ENCODE measurements around the gene MGST2. TPM values are rescaled to one million over a fixed set of nuclear protein-coding genes. Genes with fewer than 3 reads are reported as not detected.

The MGST2 gene
- total RNA-seq, 1 donor from 2014 or later, result 133 TPM

GRCh38 chr4:139735381-139736273 lies 70.0 kb downstream of the MGST2 start:
- DNase-seq (ENCODE audit: extremely low read depth, low read depth, low spot score), result no peak

DNA sequence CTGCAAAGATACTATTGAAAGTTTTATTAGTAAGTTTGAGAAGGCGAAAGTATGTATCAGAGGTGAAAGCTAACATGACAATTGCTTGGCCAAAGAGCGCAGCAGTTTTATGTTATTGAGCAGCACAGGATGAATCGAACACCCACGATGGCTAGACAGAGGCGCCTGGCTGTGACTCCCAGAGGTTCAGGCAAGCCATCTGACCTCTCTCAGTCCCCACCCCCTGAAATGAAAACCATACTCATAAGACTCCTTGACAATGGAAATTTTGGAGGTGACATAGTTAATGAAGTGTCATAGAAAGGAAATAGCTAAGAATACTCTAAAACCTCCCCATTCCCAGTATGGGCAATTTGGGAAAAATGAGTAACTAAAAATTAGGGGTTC lies 70.6 kb downstream of the MGST2 start:
- no peak for DNase-seq (ENCODE audit: extremely low read depth, low read depth, low spot score)

GRCh38 chr4:139736661-139737060 lies 71.0 kb downstream of the MGST2 start:
- DNase-seq (ENCODE audit: extremely low read depth, low read depth, low spot score), result no peak

DNA sequence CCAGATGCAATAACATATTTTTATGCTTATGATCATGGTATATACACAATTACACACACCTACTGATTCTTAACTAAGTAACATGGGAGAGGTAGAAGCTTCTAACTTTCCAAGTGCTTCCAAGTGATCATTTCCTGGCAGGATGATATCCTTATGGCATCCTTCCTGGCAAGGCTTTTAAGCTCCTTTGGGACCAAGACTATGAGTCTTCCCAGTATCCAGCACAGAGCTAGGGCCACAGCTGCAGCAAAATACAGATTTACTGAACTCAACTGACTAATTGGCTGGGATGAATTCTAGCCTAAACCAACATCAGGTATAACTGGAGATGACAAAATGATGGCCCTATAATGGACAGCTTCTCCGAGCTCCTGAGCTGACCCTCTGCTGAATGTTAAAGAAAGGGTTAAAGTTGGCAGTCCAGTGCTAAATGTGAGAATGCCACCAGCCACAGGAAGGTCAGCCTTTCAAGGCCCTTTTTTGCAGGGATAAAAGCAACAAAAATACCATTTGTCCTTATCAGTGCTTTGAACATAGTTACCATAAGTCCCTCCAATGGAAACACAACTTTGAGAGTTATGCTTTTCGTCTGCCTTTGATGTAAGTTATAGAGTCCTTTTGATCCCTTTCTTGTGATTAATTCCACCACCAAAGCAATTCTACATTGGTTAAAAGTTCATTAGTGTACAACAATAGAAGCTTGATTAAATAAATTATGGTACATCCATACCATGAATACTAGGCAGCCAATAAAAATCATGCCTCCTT lies 73.4 kb downstream of the MGST2 start:
- no peak for DNase-seq (ENCODE audit: extremely low read depth, low read depth, low spot score)

- no peak for DNase-seq (ENCODE audit: extremely low read depth, low read depth, low spot score)
Observed at GRCh38 chr4:139740121-139740520, 74.5 kb downstream of the MGST2 start.

DNA sequence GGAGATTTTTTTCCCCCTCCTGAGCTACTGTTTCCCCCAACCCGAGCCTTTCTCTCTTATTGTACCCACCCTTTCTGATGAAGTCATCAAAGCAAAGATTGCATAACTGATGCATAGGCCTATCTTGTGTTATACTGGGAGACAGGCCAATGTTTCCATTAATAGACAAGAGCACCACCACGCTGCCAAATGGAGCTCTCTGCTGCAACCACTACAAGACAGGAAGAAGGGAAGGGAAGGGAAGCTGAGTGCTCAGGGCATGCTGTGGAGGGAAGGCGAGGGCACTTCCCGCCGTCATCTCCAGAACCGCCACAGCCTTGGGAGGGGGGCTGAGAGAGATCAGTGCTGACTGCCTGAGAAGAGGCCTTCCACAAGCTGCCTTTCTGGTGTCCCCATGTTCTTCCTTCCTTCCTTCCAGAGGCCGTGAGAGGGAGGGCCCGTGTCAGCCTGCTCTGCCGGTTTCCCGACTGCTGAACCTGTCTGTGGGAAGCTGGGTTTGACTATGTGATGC lies 75.0 kb downstream of the MGST2 start:
- DNase-seq (ENCODE audit: extremely low read depth, low read depth, low spot score), result no peak

DNA sequence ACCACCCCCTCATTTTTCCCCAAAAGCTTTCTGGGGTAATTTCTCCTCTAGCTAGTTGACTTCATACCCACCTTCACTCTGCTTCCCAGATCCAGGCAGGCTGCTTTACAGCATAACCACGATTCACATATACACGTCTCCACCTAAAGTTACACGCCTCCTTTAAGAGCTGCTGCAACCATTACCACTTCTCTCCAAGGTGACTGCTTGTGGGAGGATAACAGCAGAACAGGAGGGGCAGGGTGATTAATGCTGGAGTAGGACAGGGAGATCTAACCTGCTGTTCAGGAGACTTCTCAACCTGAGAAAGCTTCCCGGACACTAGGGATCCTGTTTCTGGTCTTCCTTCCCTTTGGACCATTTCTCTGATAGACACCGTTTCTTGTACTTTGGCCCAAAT lies 77.4 kb downstream of the MGST2 start:
- no peak for DNase-seq (ENCODE audit: extremely low read depth, low read depth, low spot score)

DNA sequence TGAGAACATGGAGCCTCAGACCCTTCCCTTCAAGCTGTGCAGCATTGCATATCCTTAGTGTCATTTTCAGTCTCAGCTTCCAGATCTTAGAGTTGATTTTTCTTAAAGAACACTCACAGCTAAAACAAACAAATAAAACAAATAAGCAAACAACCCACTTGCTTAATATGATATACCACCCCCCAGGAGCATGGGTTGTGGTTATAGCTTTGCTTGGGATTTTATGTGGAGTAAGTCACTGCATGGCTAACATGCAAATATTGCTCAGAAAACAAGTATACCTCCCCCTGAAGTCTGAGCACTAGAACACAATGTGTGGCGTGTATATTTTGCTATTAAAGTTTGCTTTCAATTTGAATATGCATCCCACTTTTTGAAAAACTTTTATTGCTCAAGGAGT lies 78.6 kb downstream of the MGST2 start:
- DNase-seq (ENCODE audit: extremely low read depth, low read depth, low spot score), result no peak

DNA sequence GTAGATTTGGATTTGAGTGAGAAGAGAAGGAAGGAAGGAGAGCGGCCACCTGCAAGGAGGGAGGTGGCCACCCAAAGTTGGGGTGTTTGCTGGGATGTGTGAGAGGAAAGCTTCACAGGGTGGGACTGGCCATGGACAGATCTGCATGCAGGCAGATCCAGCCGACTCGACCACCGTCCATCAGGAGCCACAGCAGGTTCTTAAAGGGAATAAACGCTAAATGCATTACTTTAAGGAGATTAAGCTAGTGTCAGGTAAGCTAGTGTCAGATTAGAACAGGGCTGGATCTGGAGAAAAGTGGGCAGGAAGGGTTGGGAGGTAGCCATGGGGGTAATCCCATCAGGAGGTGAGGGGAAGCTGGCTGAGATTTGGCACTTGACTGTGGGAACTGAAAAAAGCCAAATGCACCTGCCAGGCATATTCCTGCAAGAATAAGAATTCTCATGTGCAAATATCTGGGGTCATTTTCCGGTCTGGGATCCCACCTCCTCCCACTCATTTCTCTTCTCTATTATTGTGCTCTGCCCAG lies 79.6 kb downstream of the MGST2 start:
- no peak for DNase-seq (ENCODE audit: extremely low read depth, low read depth, low spot score)

GRCh38 chr4:139746431-139747171 lies 81.0 kb downstream of the MGST2 start:
- DNase-seq (ENCODE audit: extremely low read depth, low read depth, low spot score), result no peak

- DNase-seq (ENCODE audit: extremely low read depth, low read depth, low spot score), result no peak
Observed at GRCh38 chr4:139749338-139749737, 83.7 kb downstream of the MGST2 start.

- no peak for DNase-seq (ENCODE audit: extremely low read depth, low read depth, low spot score)
Observed at GRCh38 chr4:139749835-139750498, 84.3 kb downstream of the MGST2 start.

- DNase-seq (ENCODE audit: extremely low read depth, low read depth, low spot score), result no peak
Observed at GRCh38 chr4:139753686-139754085, 88.1 kb downstream of the MGST2 start.

Other genes starting within 250 kb of the MGST2 start
- 22.5 and 23.3 TPM in 2 replicates for gene RAB33B, start 211.7 kb upstream of the MGST2 start, total RNA-seq
- gene SETD7, start 109.6 kb upstream of the MGST2 start, total RNA-seq, result 48.4 and 53.2 TPM in 2 replicates

Measured in glomerular endothelial cell (primary cell).